Stimulated activated CD8-positive, alpha-beta memory T cell treated with anti-CD3 and anti-CD28 coated beads, Interleukin-15, amount 100 ng/mL, for 48 hours (primary cell): ENCODE results near the gene ALDH3B2.
"Not testable (repeated sequence)": the region's sequence is repeated elsewhere in the genome, so short reads cannot be mapped to it uniquely, and the experiment has no call there.

ENCODE experiments used
- DNase-seq, 2 donors: peaks; one replicate each; pipeline ENCODE4 v3.0.0-alpha.2; 2020; ENCODE audit warnings: low read depth in 2 of 2

Gene ALDH3B2

GRCh38 chr11:67629386-67630227 lies 44.8 kb downstream of the ALDH3B2 start, which contains the start of gene NUDT8:
Gene NUDT8 (minus strand): TSS chr11:67629937. CDS start chr11:67629911, 26 bp downstream.
- peak; percentile 75 to 84 for DNase-seq

DNA sequence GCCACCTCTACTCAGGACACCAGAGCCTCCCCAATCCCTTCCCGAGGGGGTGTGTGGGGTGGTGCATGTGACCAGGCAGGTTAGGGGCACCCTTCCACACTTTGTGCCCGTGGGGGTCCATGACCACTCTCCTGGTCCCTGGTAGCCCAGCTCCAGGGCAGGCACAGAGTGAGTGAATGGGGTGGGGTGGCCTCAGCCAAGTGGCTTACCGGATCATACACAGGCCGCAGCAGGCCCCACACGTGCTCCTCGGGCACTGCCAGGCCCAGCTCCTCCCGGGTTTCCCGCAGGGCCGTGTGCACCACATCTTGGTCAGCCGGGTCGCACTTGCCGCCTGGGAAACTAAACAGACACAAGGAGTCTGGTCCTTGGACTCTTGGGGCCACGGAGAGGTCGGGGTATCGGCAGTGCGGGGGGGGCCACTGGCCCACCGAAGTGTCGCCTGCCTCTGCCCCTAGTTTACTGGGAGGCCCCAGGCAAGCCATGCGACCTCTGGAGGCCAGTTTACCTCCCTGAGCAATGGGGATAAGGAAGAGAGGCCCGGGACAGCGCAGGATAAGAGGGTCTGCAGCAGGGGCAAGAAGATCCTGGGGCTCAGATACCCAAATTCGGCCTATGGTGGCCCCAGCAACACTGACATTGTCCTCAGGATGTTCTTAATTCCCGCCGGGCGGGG lies 45.6 kb downstream of the ALDH3B2 start:
- no peak for DNase-seq

- no peak for DNase-seq
These were observed 46.4 kb downstream of the ALDH3B2 start for GRCh38 chr11:67627812-67628624.

DNA sequence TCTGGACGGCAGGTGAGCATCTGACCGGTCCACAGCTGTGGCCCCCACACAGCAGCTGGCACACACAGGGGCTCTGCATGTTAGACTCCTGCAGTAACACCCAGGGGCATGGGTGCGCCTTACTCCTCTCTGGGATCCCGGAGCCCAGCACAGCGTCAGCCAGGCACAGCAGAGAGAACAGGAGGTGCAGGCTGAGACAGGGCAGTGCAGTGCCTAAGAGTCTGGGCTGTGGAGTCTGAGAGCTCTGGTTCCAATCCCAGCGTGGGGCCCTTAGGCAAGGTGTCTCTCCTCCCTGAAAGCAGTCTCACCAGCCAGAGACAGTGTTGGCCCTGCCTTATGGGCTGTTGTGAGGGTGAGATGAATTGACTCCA lies 47.0 kb downstream of the ALDH3B2 start:
- no peak for DNase-seq

DNA sequence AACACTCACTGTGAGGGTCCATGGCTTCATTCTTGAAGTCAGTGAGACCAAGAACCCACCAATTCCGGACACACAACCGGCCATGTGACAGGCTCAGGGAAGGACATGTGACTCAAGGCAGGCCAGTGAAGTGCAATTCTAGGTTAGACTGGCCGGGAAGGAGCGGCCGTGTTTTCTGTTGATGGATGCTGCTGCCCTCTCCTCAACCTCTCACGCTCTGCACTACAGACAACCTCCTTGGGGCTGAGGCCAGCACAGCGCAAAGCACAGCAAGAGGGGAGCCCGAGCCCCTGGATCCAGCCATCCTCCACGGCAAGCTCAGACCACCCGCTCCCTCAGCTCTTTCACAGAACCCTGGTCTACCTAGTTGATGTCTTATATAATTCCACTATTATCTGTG lies 47.5 kb downstream of the ALDH3B2 start:
- DNase-seq, result no peak

DNA sequence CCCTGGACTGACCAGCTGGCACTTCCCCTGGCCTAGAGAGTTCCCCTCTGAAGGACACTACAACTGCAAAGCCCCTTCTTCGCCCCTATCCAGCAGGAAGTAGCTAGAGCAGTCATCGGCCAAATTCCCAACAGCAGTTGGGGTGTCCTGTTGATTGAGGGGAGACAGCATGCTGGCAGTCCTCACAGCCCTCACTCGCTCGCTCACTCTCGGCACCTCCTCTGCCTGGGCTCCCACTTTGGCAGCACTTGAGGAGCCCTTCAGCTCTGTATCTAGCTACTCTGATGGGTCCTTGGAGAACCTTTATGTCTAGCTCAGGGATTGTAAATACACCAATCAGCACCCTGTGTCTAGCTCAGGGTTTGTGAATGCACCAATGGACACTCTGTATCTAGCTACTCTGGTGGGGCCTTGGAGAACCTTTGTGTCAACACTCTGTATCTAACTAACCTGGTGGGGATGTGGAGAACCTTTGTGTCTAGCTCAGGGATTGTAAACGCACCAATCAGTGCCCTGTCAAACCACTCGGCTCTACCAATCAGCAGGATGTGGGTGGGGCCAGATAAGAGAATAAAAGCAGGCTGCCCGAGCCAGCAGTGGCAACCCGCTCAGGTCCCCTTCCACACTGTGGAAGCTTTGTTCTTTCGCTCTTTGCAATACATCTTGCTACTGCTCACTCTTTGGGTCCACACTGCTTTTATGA lies 48.1 kb downstream of the ALDH3B2 start:
- DNase-seq, result not testable (repeated sequence)

DNA sequence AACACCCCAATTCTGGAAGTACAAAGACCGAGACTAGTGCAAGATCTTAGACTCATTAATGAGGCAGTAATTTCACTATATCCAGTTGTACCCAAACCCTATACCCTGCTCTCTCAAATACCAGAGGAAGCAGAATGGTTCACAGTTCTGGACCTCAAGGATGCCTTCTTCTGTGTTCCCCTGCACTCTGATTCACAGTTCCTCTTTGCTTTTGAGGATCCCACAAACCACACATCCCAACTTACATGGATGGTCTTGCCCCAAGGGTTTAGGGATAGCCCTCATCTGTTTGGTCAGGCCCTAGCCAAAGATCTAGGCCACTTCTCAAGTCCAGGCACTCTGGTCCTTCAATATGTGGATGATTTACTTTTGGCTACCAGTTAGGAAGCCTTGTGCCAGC lies 50.6 kb downstream of the ALDH3B2 start:
- DNase-seq, result not testable (repeated sequence)

- DNase-seq, result not testable (repeated sequence)
These were observed 51.5 kb downstream of the ALDH3B2 start for GRCh38 chr11:67622905-67623304.

- not testable (repeated sequence) for DNase-seq
These were observed 52.5 kb downstream of the ALDH3B2 start for GRCh38 chr11:67621928-67622327.

- DNase-seq, result not testable (repeated sequence)
These were observed 53.8 kb downstream of the ALDH3B2 start for GRCh38 chr11:67620621-67621020.

DNA sequence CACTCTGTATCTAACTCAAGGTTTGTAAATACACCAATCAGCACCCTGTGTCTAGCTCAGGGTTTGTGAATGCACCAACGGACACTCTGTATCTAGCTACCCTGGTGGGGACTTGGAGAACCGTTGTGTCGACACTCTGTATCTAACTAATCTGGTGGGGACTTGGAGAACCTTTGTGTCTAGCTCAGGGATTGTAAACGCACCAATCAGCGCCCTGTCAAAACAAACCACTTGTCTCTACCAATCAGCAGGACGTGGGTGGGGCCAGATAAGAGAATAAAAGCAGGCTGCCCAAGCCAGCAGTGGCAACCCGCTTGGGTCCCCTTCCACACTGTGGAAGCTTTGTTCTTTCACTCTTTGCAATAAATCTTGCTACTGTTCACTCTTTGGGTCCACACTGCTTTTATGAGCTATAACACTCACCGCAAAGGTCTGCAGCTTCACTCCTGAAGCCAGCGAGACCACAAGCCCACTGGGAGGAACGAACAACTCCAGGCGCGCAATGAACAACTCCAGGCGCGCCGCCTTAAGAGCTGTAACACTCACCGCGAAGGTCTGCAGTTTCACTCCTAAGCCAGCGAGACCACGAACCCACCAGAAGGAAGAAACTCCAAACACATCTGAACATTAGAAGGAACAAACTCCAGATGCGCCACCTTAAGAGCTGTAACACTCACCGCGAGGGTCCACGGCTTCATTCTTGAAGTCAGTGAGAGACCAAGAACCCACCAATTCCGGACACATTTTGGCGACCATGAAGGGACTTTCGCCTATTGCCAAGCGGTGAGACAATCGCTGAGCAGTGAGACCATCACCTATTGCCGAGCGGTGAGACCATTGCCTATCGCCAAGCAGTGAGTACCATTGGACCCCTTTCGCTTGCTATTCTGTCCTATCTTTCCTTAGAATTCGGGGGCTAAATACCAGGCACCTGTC lies 54.5 kb downstream of the ALDH3B2 start:
- not testable (repeated sequence) for DNase-seq

DNA sequence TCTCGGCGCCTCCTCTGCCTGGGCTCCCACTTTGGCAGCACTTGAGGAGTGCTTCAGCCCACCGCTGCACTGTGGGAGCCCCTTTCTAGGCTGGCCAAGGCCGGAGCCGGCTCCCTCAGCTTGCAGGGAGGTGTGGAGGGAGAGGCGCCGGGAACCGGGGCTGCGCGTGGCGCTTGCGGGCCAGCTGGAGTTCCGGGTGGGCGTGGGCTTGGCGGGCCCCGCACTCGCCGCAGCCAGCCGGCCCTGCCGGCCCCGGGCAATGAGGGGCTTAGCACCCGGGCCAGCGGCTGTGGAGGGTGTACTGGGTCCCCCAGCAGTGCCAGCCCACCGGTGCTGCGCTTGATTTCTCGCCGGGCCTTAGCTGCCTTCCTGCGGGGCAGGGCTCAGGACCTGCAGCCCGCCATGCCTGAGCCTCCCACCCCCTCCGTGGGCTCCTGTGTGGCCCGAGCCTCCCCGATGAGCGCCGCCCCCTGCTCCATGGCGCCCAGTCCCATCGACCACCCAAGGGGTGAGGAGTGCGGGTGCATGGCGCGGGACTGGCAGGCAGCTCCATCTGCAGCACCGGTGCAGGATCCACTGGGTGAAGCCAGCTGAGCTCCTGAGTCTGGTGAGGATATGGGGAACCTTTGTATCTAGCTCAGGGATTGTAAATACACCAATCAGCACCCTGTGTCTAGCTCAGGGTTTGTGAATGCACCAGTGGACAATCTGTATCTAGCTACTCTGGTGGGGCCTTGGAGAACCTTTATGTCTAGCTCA lies 55.3 kb downstream of the ALDH3B2 start:
- DNase-seq, result not testable (repeated sequence)

DNA sequence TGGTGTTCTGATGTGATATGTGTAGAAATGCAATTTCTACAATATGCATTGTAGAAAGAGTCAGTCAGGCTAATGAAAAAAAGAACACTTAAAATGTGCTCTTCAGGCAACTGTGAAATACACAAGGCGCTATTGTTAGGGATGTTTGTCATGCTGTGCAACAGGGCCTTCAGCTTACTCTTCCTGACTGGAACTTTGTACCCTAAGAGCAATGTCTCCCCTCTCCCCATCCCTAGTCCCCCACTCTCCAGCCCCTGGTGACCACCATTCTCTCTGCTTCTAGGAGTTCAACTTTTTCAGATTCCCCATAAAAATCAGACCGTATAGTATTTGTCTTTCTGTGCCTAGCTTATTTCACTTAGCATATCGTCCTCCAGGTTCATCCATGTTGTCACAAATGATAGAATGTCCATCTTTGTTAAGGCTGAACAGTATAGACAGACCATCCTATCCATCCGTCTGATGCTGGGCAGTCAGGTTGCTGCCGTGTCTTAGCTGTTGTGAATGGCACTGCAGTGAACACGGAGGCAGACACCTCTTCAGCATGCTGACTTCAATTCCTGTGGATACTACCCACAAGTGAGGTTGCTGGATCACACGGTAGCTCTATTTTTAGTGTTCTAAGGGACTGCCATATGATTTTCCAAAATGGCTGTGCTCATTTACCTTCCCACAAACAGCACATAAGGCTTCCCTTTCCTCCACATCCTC lies 57.0 kb downstream of the ALDH3B2 start:
- no peak for DNase-seq

GRCh38 chr11:67616431-67617242 lies 57.8 kb downstream of the ALDH3B2 start:
- DNase-seq, result no peak

DNA sequence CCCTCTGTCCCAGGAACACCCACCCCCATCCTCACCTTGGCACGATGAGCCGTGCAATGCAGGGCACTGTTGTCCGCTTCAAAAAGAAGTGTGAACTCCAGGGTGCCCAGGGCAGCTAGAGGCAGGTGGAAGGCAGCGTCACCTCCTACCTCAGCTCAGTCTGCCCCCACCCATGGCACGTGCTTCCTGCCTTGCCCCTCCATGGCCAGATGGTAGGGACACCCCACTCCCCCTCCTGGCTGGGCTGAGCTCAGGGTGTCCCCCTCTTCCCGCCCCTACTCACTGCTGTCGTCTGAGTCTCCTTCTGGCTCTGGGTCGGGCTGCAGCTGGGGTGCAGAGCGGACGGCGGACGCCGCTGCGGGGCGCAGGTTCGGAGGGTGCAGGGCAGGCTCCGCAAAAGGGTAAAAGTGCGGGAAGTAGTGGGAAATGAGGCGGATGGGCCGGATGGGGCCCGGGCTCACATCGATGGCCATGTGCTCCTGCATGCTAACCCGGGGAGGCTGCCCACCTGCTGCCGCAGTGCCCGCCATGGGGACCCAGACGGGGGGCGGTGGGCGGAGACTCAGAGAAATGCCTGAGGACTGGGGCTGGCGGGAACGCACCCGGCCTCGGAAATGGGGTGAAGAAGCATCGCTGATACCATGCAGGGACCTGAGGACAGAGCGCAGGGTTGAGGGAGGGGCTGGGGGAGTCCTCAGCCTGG lies 58.5 kb downstream of the ALDH3B2 start:
- DNase-seq, result no peak

GRCh38 chr11:67614730-67615714 lies 59.4 kb downstream of the ALDH3B2 start:
- DNase-seq, result peak; percentile 42 to 63
